Measurements from ENCODE around the gene THEMIS. TPM values are rescaled to one million over a fixed set of nuclear protein-coding genes. Genes with fewer than 3 reads are reported as not detected.
"Not testable (repeated sequence)": the region's sequence is repeated elsewhere in the genome, so short reads cannot be mapped to it uniquely, and the experiment has no call there.

Gene THEMIS
- total and polyA plus RNA-seq, 2 experiments from 2014 or later = not detected

- Histone ChIP-seq H3K9me3 (ENCODE audit: low read depth) (no peaks in the 10 kb centered on the region), H3K9me2 (replicated peaks; ENCODE audit: insufficient read depth) (no peaks in the 10 kb centered on the region), H3K4me3 (no peak overlapping the region), H3K36me3 (replicated peaks; ENCODE audit: insufficient read depth, low read depth) (no peaks in the 10 kb centered on the region), H4K20me1 (ENCODE audit: insufficient read depth, poor library complexity, severe bottlenecking) (no peaks in the 10 kb centered on the region), H3K27me3 (no peaks in the 10 kb centered on the region), H3K79me2 (no peaks in the 10 kb centered on the region), H2AFZ (no peak overlapping the region), H3K4me2 (no peak overlapping the region), H3K4me1 (ENCODE audit: insufficient read depth) (no peaks in the 10 kb centered on the region), H3K27ac (no peak overlapping the region)
- WGBS (ENCODE audit: low lambda C conversion rate, missing lambda C conversion rate) = 89% methylated on average over 6 of the region's 6 CpGs
- no peak for DNase-seq (ENCODE audit: low spot score)
- TF ChIP-seq, protein P1, sequence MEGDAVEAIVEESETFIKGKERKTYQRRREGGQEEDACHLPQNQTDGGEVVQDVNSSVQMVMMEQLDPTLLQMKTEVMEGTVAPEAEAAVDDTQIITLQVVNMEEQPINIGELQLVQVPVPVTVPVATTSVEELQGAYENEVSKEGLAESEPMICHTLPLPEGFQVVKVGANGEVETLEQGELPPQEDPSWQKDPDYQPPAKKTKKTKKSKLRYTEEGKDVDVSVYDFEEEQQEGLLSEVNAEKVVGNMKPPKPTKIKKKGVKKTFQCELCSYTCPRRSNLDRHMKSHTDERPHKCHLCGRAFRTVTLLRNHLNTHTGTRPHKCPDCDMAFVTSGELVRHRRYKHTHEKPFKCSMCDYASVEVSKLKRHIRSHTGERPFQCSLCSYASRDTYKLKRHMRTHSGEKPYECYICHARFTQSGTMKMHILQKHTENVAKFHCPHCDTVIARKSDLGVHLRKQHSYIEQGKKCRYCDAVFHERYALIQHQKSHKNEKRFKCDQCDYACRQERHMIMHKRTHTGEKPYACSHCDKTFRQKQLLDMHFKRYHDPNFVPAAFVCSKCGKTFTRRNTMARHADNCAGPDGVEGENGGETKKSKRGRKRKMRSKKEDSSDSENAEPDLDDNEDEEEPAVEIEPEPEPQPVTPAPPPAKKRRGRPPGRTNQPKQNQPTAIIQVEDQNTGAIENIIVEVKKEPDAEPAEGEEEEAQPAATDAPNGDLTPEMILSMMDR (IDR thresholded peaks at IDR 0.05; ENCODE audit: poor library complexity) = no peak
- TF ChIP-seq EZH2phosphoT487 (IDR thresholded peaks at IDR 0.05; ENCODE audit: low read depth, severe bottlenecking, unreplicated experiment) (no peak), EZH2 (IDR thresholded peaks at IDR 0.05; ENCODE audit: borderline replicate concordance) (no peak)
These were observed 7.3 kb downstream of the THEMIS start for GRCh38 chr6:127893541-127893940.

DNA sequence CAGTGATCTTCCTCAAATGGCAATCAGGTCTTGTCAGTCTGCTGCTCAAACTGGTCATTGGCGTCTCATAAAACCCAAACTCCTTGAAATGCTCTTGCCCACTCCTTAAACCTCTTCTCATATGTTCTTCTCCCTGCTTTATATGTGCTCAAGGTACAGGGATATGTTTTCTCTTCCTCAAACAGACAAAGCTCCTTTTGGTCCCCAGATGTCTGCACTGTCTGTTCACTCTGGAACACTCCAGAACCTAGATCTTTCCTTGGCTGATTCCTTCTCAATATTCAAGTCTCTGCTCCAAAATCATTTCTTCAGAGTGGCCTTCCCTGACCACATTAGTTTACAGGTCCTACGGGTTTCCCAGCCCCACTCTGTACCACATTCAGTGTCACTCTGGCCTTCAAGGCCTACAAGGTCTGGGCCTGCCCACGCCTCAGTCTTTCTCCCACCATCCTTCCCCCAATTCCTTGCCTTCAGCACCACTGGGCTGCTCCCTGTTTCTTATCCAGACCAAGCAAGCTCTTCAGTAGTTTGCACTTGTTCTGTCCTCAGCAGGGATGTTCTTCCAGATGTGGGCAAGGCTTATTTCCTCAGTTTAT lies 9.0 kb downstream of the THEMIS start:
- Histone ChIP-seq H3K9me2 (replicated peaks; ENCODE audit: insufficient read depth) (no peaks in the 10 kb centered on the region), H4K20me1 (ENCODE audit: insufficient read depth, poor library complexity, severe bottlenecking) (no peaks in the 10 kb centered on the region), H3K36me3 (replicated peaks; ENCODE audit: insufficient read depth, low read depth) (no peaks in the 10 kb centered on the region), H3K4me2 (no peak overlapping the region), H3K79me2 (no peaks in the 10 kb centered on the region), H3K9me3 (ENCODE audit: low read depth) (no peaks in the 10 kb centered on the region), H3K27me3 (no peaks in the 10 kb centered on the region), H3K4me1 (ENCODE audit: insufficient read depth) (no peaks in the 10 kb centered on the region), H3K27ac (no peak overlapping the region), H3K4me3 (no peak overlapping the region), H2AFZ (no peak overlapping the region)
- no peak for DNase-seq (ENCODE audit: low spot score)
- WGBS (ENCODE audit: low lambda C conversion rate, missing lambda C conversion rate) = 93% methylated on average over 3 of the region's 3 CpGs
- TF ChIP-seq EZH2 (IDR thresholded peaks at IDR 0.05; ENCODE audit: borderline replicate concordance) = no peak
- TF ChIP-seq, protein P1 (IDR thresholded peaks at IDR 0.05; ENCODE audit: poor library complexity) = no peak

- Histone ChIP-seq H3K4me2 (no peak overlapping the region), H3K4me3 (no peak overlapping the region), H3K27ac (no peak overlapping the region), H4K20me1 (ENCODE audit: insufficient read depth, poor library complexity, severe bottlenecking) (no peaks in the 10 kb centered on the region), H3K79me2 (no peaks in the 10 kb centered on the region), H3K9me2 (replicated peaks; ENCODE audit: insufficient read depth) (no peaks in the 10 kb centered on the region), H3K9me3 (ENCODE audit: low read depth) (no peaks in the 10 kb centered on the region), H3K27me3 (no peaks in the 10 kb centered on the region), H3K4me1 (ENCODE audit: insufficient read depth) (no peaks in the 10 kb centered on the region), H2AFZ (no peak overlapping the region), H3K36me3 (replicated peaks; ENCODE audit: insufficient read depth, low read depth) (no peaks in the 10 kb centered on the region)
- 80% methylated on average over 3 of the region's 3 CpGs for WGBS (ENCODE audit: low lambda C conversion rate, missing lambda C conversion rate)
- TF ChIP-seq EZH2phosphoT487 (IDR thresholded peaks at IDR 0.05; ENCODE audit: low read depth, severe bottlenecking, unreplicated experiment) (no peak), EZH2 (IDR thresholded peaks at IDR 0.05; ENCODE audit: borderline replicate concordance) (no peak)
- TF ChIP-seq, protein P1 (IDR thresholded peaks at IDR 0.05; ENCODE audit: poor library complexity) = no peak
- DNase-seq (ENCODE audit: low spot score) = no peak
These were observed 14.3 kb downstream of the THEMIS start for GRCh38 chr6:127886603-127887002.

DNA sequence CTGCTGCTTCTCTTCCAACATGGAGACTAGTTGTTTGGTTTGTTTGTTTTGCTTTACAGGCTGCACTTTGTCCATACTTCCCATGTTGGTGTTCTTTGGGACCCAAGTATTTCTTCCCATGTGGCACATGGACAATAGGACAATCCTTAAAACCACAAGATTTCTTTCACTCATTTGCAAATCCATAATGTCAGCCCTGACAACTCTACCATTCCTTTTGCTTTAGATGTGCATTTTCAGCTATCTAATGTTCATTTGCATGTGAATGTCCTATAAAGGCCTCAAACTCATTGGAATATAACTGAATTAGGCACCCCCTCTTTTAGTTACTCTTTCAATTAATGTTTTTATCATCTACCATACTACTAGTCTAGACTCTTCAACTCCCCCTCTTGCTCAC lies 16.7 kb downstream of the THEMIS start:
- H2AFZ ChIP-seq = no peak overlapping the region
- no peak for DNase-seq (ENCODE audit: low spot score)
- no peaks in the 10 kb centered on the region for H3K9me3 ChIP-seq (ENCODE audit: low read depth)
- no peaks in the 10 kb centered on the region for H4K20me1 ChIP-seq (ENCODE audit: insufficient read depth, poor library complexity, severe bottlenecking)
- H3K4me2 ChIP-seq = no peak overlapping the region
- H3K4me3 ChIP-seq = no peak overlapping the region
- H3K27ac ChIP-seq = no peak overlapping the region
- H3K9me2 ChIP-seq (replicated peaks; ENCODE audit: insufficient read depth) = no peaks in the 10 kb centered on the region
- no peaks in the 10 kb centered on the region for H3K79me2 ChIP-seq
- no peaks in the 10 kb centered on the region for H3K4me1 ChIP-seq (ENCODE audit: insufficient read depth)
- H3K27me3 ChIP-seq = no peaks in the 10 kb centered on the region
- no peak for TF ChIP-seq EZH2 (IDR thresholded peaks at IDR 0.05; ENCODE audit: borderline replicate concordance)
- no peak for TF ChIP-seq EZH2phosphoT487 (IDR thresholded peaks at IDR 0.05; ENCODE audit: low read depth, severe bottlenecking, unreplicated experiment)
- TF ChIP-seq, protein P1 (IDR thresholded peaks at IDR 0.05; ENCODE audit: poor library complexity) = no peak
- no peaks in the 10 kb centered on the region for H3K36me3 ChIP-seq (replicated peaks; ENCODE audit: insufficient read depth, low read depth)

GRCh38 chr6:127881949-127882348 lies 18.9 kb downstream of the THEMIS start:
- not testable (repeated sequence) for H3K9me3 ChIP-seq (ENCODE audit: low read depth); H3K27ac ChIP-seq; H4K20me1 ChIP-seq (ENCODE audit: insufficient read depth, poor library complexity, severe bottlenecking); H2AFZ ChIP-seq; H3K4me2 ChIP-seq; H3K36me3 ChIP-seq (replicated peaks; ENCODE audit: insufficient read depth, low read depth); H3K4me3 ChIP-seq; H3K9me2 ChIP-seq (replicated peaks; ENCODE audit: insufficient read depth); H3K4me1 ChIP-seq (ENCODE audit: insufficient read depth); DNase-seq (ENCODE audit: low spot score); H3K79me2 ChIP-seq; H3K27me3 ChIP-seq

Data from hepatocyte (in vitro differentiated cells).